GM12878 (cell line): ENCODE results near the gene DMD. TPM values are rescaled to one million over a fixed set of nuclear protein-coding genes. Genes with fewer than 3 reads are reported as not detected.

Experiments
- ATAC-seq: fragments of 200-7000 bp; cut with Tn5 transposase; 3 replicates; pipeline ENCODE4 v1.9.1; 2020; ENCODE audit warnings: mild to moderate bottlenecking, moderate library complexity
- BruUV-seq: library from RNA; stranded (reverse); fragments of 400-500 nt; replicated peaks from 2 replicates; lab custom pipeline; 2021; lab: Mats Ljungman, UMichigan
- CTCF ChIA-PET: fragments of 300-600 bp; sonication (Branson Sonifier 250); formaldehyde crosslinking; extraction: SDS; loops from one replicate; lab custom pipeline; 2021; ENCODE audit warnings: inconsistent platforms; lab: Yijun Ruan, JAX
- POLR2A ChIA-PET: fragments of 350-600 bp; formaldehyde crosslinking; extraction: SDS; loops from one replicate; lab custom pipeline; 2021; ENCODE audit warnings: inconsistent platforms; lab: Charles Lee
- RAD21 ChIA-PET: fragments of 300-600 bp; sonication (Branson Sonifier 250); formaldehyde crosslinking; loops from one replicate; lab custom pipeline; 2023; ENCODE audit warnings: antibody characterized with exemption; ENCODE audit not compliant: unreplicated experiment; lab: Charles Lee
- SMC1A ChIA-PET: fragments of 300-600 bp; sonication (Branson Sonifier 250); formaldehyde crosslinking; loops from one replicate; lab custom pipeline; 2023; ENCODE audit not compliant: unreplicated experiment, uncharacterized antibody; lab: Charles Lee
- DNase-seq: peaks from one replicate; pipeline ENCODE4 v3.0.0-alpha.2; 2011; ENCODE audit warnings: low read depth, low spot score
- FAIRE-seq: peaks from 3 replicates; lab custom pipeline; 2011; peaks lifted over from hg19 to GRCh38; lab: Jason Lieb, UNC
- H2AFZ ChIP-seq: 2 replicates; pipeline ENCODE4 v1.6.0; 2011; ENCODE audit warnings: low read depth, low read length, control low read depth; ENCODE audit not compliant: control insufficient read depth
- H3K27ac ChIP-seq: 2 replicates; pipeline ENCODE4 v1.5.1; 2011; ENCODE audit warnings: control low read depth; ENCODE audit not compliant: control insufficient read depth, insufficient read depth
- H3K27me3 ChIP-seq, 2 experiments: replicated peaks in 1 of 2; 2 replicates each; pipeline versions ENCODE4 v1.6.0 to v1.6.1; 2011; ENCODE audit warnings: low read length in 1 of 2; ENCODE audit not compliant: control insufficient read depth in 2 of 2, insufficient read depth in 2 of 2
- H3K36me3 ChIP-seq, 2 experiments: 2 replicates each; pipeline ENCODE4 v1.5.1; 2011; ENCODE audit warnings: low read length in 1 of 2; ENCODE audit not compliant: control insufficient read depth in 2 of 2, insufficient read depth in 2 of 2
- H3K4me1 ChIP-seq: 2 replicates; pipeline ENCODE4 v1.6.1; 2011; ENCODE audit warnings: mild to moderate bottlenecking, low read length, moderate library complexity, mixed read lengths; ENCODE audit not compliant: control insufficient read depth, insufficient read depth
- H3K4me2 ChIP-seq: 2 replicates; pipeline ENCODE4 v1.6.0; 2011; ENCODE audit warnings: control low read depth; ENCODE audit not compliant: control insufficient read depth, insufficient read depth
- H3K4me3 ChIP-seq: fragments of 200-600 bp; sonication (generic); 2 replicates; pipeline ENCODE4 v1.5.1; 2016
- H3K79me2 ChIP-seq: 2 replicates; pipeline ENCODE4 v1.6.0; 2011; ENCODE audit warnings: low read length; ENCODE audit not compliant: control insufficient read depth, insufficient read depth
- H3K9ac ChIP-seq: 2 replicates; pipeline ENCODE4 v1.8.0; 2011; ENCODE audit warnings: low read length, control low read depth, mixed read lengths; ENCODE audit not compliant: control insufficient read depth, insufficient read depth
- H3K9me3 ChIP-seq: replicated peaks from 3 replicates; pipeline ENCODE4 v1.5.1; 2011; ENCODE audit warnings: mild to moderate bottlenecking, low read length; ENCODE audit not compliant: control insufficient read depth, insufficient read depth
- H4K20me1 ChIP-seq: 2 replicates; pipeline ENCODE4 v1.6.0; 2011; ENCODE audit not compliant: control insufficient read depth, insufficient read depth
- ATF7 ChIP-seq: fragments of 450-650 bp; IDR thresholded peaks from 2 replicates; pipeline ENCODE4 v1.6.1; 2016; ENCODE audit warnings: low read depth, mild to moderate bottlenecking
- CEBPB ChIP-seq, 2 experiments: fragments of 150-350 bp in 1 of 2; IDR thresholded peaks; 2 replicates each; pipeline ENCODE4 v1.6.1; 2012 to 2014; ENCODE audit warnings: low read depth in 2 of 2, low read length in 2 of 2, borderline replicate concordance in 1 of 2, inconsistent platforms in 1 of 2
- DPF2 ChIP-seq: fragments of 450-650 bp; IDR thresholded peaks from 2 replicates; pipeline ENCODE4 v1.6.1; 2017; ENCODE audit warnings: mild to moderate bottlenecking
- ELK1 ChIP-seq: IDR thresholded peaks from 2 replicates; pipeline ENCODE4 v1.6.1; 2012; ENCODE audit warnings: low read depth, low read length, improper control_type of control experiment
- ESRRA ChIP-seq: IDR thresholded peaks from 2 replicates; pipeline ENCODE4 v1.6.1; 2012; ENCODE audit warnings: mild to moderate bottlenecking, low read length, improper control_type of control experiment
- HSF1 ChIP-seq: fragments of 150-350 bp; IDR thresholded peaks from 2 replicates; pipeline ENCODE4 v1.6.1; 2014; ENCODE audit warnings: mild to moderate bottlenecking, low read depth, low read length
- IRF4 ChIP-seq: IDR thresholded peaks from 2 replicates; pipeline ENCODE4 v1.6.1; 2011; ENCODE audit warnings: low read depth, low read length
- KAT2A ChIP-seq: conservative IDR thresholded peaks from 2 replicates; pipeline ENCODE4 v1.6.1; 2011; ENCODE audit warnings: low read depth, low read length; ENCODE audit not compliant: control insufficient read depth
- LARP7 ChIP-seq: fragments of 450-650 bp; IDR thresholded peaks from 2 replicates; pipeline ENCODE4 v1.6.1; 2017; ENCODE audit warnings: mild to moderate bottlenecking
- POLR2AphosphoS2 ChIP-seq: IDR thresholded peaks from 2 replicates; pipeline ENCODE4 v1.6.1; 2011; ENCODE audit warnings: low read depth, mild to moderate bottlenecking, low read length, improper control_type of control experiment, moderate library complexity
- SMARCA5 ChIP-seq: fragments of 450-650 bp; IDR thresholded peaks from 2 replicates; pipeline ENCODE4 v1.6.1; 2017; ENCODE audit warnings: mild to moderate bottlenecking
- STAT3 ChIP-seq: IDR thresholded peaks from 2 replicates; pipeline ENCODE4 v1.6.1; 2011; ENCODE audit warnings: low read depth, low read length, improper control_type of control experiment
- WGBS: methylation state at CpG from one replicate; pipeline ENCODE4 v1.1.6; 2016; ENCODE audit warnings: low lambda C conversion rate; ENCODE audit not compliant: insufficient replicate concordance, insufficient coverage; ENCODE audit errors: missing lambda C conversion rate; 5-methylcytosine and 5-hydroxymethylcytosine counted together
- in situ Hi-C: fragments of 300-500 bp; cut with MboI; formaldehyde crosslinking; loops from 9 replicates; pipeline ENCODE4 v1.14.3; 2018; ENCODE audit warnings: mixed read lengths
- intact Hi-C: fragments of 100-400 bp; cut with micrococcal nuclease; formaldehyde crosslinking; loops from one replicate; pipeline ENCODE4 v1.14.2; 2022; ENCODE audit not compliant: unreplicated experiment
- polyA plus RNA-seq, 11 experiments: library from polyadenylated mRNA; depleted of rRNA in 4 of 11; unstranded in 6 of 11; stranded (reverse) in 5 of 11; fragments of >200 nt; fragmentation: Nextera tagmentation in 4 of 11; fragmentation: Illumina TruSeq in 1 of 11; extraction: Ambion mirVana in 4 of 11; extraction: Trizol in 1 of 11; gene quantifications; 1 replicate in 1 of 11; 2 replicates in 10 of 11; pipeline versions ENCODE4 v1.2.1 to v1.2.3, GENCODE V29; 2011 to 2016; ENCODE audit warnings: inconsistent platforms in 2 of 11, missing spikeins in 2 of 11, low read depth in 1 of 11
- total RNA-seq, 4 experiments: library from RNA; depleted of rRNA in 3 of 4; stranded (reverse); fragments of >200 nt in 3 of 4; fragmentation: Illumina TruSeq in 1 of 4; extraction: Trizol in 1 of 4; gene quantifications; 2 replicates each; pipeline versions ENCODE4 v1.2.1 to v1.2.3, GENCODE V29; 2013 to 2021
- TF ChIP-seq, protein P1 (sequence below): fragments of 450-650 bp; IDR thresholded peaks from 2 replicates; pipeline ENCODE4 v1.6.1; 2017; ENCODE audit warnings: mild to moderate bottlenecking
- TF ChIP-seq, protein P2 (sequence below): IDR thresholded peaks from 2 replicates; pipeline ENCODE4 v1.6.1; 2011; ENCODE audit warnings: low read depth, low read length, improper control_type of control experiment, borderline replicate concordance

The DMD gene
- total and polyA plus RNA-seq, 10 of the 15 experiments (the other 5 are each of a cell fraction or from before 2014, with no cell fraction given) = 1.4 to 24.3 (median 4.3) TPM

- ChIA-PET SMC1A (interaction anchor here (0.5 kb wide), 1 partner anchor 32 kb away, joined by 3 read pairs; no protein-coding TSS in a partner anchor), POLR2A (no interaction called here), CTCF (no interaction called here), RAD21 (no interaction called here)
- no peaks in the 10 kb centered on the region for H3K4me1 ChIP-seq
- TF ChIP-seq ATF7 = no peak
- TF ChIP-seq CEBPB (IDR thresholded peaks at IDR 0.05; ENCODE audit: borderline replicate concordance in 1 of 2, low read depth in 2 of 2, low read length in 2 of 2) = no peak
- TF ChIP-seq ELK1 = no peak
- TF ChIP-seq, protein P1, sequence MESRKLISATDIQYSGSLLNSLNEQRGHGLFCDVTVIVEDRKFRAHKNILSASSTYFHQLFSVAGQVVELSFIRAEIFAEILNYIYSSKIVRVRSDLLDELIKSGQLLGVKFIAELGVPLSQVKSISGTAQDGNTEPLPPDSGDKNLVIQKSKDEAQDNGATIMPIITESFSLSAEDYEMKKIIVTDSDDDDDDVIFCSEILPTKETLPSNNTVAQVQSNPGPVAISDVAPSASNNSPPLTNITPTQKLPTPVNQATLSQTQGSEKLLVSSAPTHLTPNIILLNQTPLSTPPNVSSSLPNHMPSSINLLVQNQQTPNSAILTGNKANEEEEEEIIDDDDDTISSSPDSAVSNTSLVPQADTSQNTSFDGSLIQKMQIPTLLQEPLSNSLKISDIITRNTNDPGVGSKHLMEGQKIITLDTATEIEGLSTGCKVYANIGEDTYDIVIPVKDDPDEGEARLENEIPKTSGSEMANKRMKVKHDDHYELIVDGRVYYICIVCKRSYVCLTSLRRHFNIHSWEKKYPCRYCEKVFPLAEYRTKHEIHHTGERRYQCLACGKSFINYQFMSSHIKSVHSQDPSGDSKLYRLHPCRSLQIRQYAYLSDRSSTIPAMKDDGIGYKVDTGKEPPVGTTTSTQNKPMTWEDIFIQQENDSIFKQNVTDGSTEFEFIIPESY = no peak
- H3K36me3 ChIP-seq = no peaks in the 10 kb centered on the region
- FAIRE-seq (no peak), DNase-seq (no peak), ATAC-seq (no peak)
- H3K4me2 ChIP-seq = no peak overlapping the region
- H3K27me3 ChIP-seq = no peaks in the 10 kb centered on the region
- H3K4me3 ChIP-seq = no peak overlapping the region
- no peak overlapping the region for H3K27ac ChIP-seq
- H4K20me1 ChIP-seq = no peaks in the 10 kb centered on the region
- H3K79me2 ChIP-seq = no peaks in the 10 kb centered on the region
- H3K9me3 ChIP-seq = no peaks in the 10 kb centered on the region
- no peak overlapping the region for H2AFZ ChIP-seq
- intact Hi-C loops = no loop called here
- in situ Hi-C loops = no loop called here
- BruUV-seq = no TSS peak
- WGBS = 28% methylated on average over 4 of the region's 4 CpGs
- no peak overlapping the region for H3K9ac ChIP-seq
Measured at GRCh38 chrX:31349515-31349914, 1861.8 kb downstream of the DMD start.

GRCh38 chrX:31340587-31340986 lies 1870.8 kb downstream of the DMD start:
- Histone ChIP-seq H3K9me3 (no peaks in the 10 kb centered on the region), H3K79me2 (no peaks in the 10 kb centered on the region), H3K4me2 (no peak overlapping the region), H3K36me3 (no peaks in the 10 kb centered on the region), H3K4me3 (no peak overlapping the region), H3K4me1 (no peaks in the 10 kb centered on the region), H2AFZ (no peak overlapping the region), H3K9ac (no peak overlapping the region), H3K27me3 (no peaks in the 10 kb centered on the region), H4K20me1 (no peaks in the 10 kb centered on the region), H3K27ac (no peak overlapping the region)
- ChIA-PET CTCF (no interaction called here), SMC1A (no interaction called here), POLR2A (no interaction called here), RAD21 (no interaction called here)
- 14% methylated on average over 4 of the region's 4 CpGs for WGBS
- ATAC-seq (no peak), DNase-seq (no peak), FAIRE-seq (no peak)
- intact Hi-C loops = no loop called here
- no TSS peak for BruUV-seq
- in situ Hi-C loops = no loop called here
- TF ChIP-seq IRF4 = no peak
- TF ChIP-seq DPF2 = no peak
- TF ChIP-seq LARP7 = no peak
- TF ChIP-seq, protein P2, sequence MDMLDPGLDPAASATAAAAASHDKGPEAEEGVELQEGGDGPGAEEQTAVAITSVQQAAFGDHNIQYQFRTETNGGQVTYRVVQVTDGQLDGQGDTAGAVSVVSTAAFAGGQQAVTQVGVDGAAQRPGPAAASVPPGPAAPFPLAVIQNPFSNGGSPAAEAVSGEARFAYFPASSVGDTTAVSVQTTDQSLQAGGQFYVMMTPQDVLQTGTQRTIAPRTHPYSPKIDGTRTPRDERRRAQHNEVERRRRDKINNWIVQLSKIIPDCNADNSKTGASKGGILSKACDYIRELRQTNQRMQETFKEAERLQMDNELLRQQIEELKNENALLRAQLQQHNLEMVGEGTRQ = no peak
- TF ChIP-seq POLR2AphosphoS2 = no peak
- TF ChIP-seq STAT3 = no peak
- TF ChIP-seq ESRRA = no peak
- no peak for TF ChIP-seq KAT2A
- TF ChIP-seq SMARCA5 = no peak
- no peak for TF ChIP-seq HSF1
